LNCaP clone FGC (cell line): ENCODE measurements around the gene AIG1.

Experiments used
- DNase-seq: peaks from one replicate; pipeline ENCODE4 v3.0.0-alpha.2; 2011; ENCODE audit warnings: low read depth
- H3K4me3 ChIP-seq: 2 replicates; pipeline ENCODE4 v1.5.1; 2011; ENCODE audit warnings: mild to moderate bottlenecking, low read depth, low read length, control low read depth
- TF ChIP-seq, protein P1 (sequence below): IDR thresholded peaks from 2 replicates; pipeline ENCODE4 v1.5.1; 2012; ENCODE audit warnings: mild to moderate bottlenecking; ENCODE audit not compliant: control insufficient read depth, insufficient read depth; ENCODE audit errors: extremely low read depth

AIG1 gene

GRCh38 chr6:143252961-143253360 is 192.3 kb downstream of the AIG1 start:
- H3K4me3 ChIP-seq: no peak overlapping the region
- TF ChIP-seq, protein P1, sequence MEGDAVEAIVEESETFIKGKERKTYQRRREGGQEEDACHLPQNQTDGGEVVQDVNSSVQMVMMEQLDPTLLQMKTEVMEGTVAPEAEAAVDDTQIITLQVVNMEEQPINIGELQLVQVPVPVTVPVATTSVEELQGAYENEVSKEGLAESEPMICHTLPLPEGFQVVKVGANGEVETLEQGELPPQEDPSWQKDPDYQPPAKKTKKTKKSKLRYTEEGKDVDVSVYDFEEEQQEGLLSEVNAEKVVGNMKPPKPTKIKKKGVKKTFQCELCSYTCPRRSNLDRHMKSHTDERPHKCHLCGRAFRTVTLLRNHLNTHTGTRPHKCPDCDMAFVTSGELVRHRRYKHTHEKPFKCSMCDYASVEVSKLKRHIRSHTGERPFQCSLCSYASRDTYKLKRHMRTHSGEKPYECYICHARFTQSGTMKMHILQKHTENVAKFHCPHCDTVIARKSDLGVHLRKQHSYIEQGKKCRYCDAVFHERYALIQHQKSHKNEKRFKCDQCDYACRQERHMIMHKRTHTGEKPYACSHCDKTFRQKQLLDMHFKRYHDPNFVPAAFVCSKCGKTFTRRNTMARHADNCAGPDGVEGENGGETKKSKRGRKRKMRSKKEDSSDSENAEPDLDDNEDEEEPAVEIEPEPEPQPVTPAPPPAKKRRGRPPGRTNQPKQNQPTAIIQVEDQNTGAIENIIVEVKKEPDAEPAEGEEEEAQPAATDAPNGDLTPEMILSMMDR: no peak
- no peak for DNase-seq

- TF ChIP-seq, protein P1: no peak
- H3K4me3 ChIP-seq: no peak overlapping the region
- DNase-seq: no peak
Measured at GRCh38 chr6:143253586-143253985, 192.9 kb downstream of the AIG1 start.

DNA sequence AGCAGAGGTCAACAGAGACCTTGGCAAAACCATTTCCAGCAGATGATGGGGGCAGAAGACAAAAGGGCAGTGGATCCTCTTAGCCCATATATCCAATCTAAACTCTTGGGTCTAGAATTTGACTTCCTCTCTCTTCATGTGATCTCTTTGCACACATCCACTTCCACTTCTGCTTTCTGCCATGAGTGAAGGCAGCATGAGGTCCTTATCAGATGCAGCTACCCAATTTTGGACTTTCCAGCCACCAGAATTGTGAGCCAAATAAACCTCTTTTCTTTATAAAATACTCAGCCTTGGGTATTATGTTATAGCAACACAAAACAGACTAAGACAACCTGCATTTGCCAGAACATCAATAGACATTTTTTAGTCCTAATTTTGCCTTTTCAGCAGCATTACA is 198.3 kb downstream of the AIG1 start:
- DNase-seq: no peak
- no peak overlapping the region for H3K4me3 ChIP-seq
- TF ChIP-seq, protein P1: no peak

GRCh38 chr6:143260857-143261256 is 200.2 kb downstream of the AIG1 start:
- H3K4me3 ChIP-seq: no peak overlapping the region
- DNase-seq: no peak
- TF ChIP-seq, protein P1: no peak

- TF ChIP-seq, protein P1: no peak
- no peak for DNase-seq
- no peak overlapping the region for H3K4me3 ChIP-seq
Measured at GRCh38 chr6:143261899-143262436, 201.3 kb downstream of the AIG1 start.

- TF ChIP-seq, protein P1: no peak
- H3K4me3 ChIP-seq: no peak overlapping the region
- DNase-seq: no peak
Measured at GRCh38 chr6:143262859-143263258, 202.2 kb downstream of the AIG1 start.

- H3K4me3 ChIP-seq: no peak overlapping the region
- no peak for DNase-seq
- TF ChIP-seq, protein P1: no peak
Measured at GRCh38 chr6:143264379-143264778, 203.7 kb downstream of the AIG1 start.
